K562 (cell line): ENCODE measurements around the gene PSORS1C1. TPM values are rescaled to one million over a fixed set of nuclear protein-coding genes. Genes with fewer than 3 reads are reported as not detected.

Source experiments
- ATAC-seq: fragments of 200-7000 bp; cut with Tn5 transposase; 3 replicates; pipeline ENCODE4 v1.9.1; 2020; ENCODE audit warnings: moderate library complexity
- BruUV-seq: library from RNA; stranded (reverse); fragments of 400-500 nt; replicated peaks from 2 replicates; lab custom pipeline; 2021; lab: Mats Ljungman, UMichigan
- CTCF ChIA-PET: fragments of 300-600 bp; formaldehyde crosslinking; extraction: SDS; loops from one replicate; lab custom pipeline; 2021; ENCODE audit warnings: low intra/inter-chr PET ratio; lab: Yijun Ruan, JAX
- POLR2A ChIA-PET: fragments of 300-600, 350-650 bp; sonication (Branson Sonifier 250); formaldehyde crosslinking; extraction: SDS; loops from one replicate; lab custom pipeline; 2021; ENCODE audit warnings: antibody characterized with exemption, inconsistent platforms; lab: Yijun Ruan, JAX
- DNase-seq, 4 experiments: peaks; one replicate each; pipeline versions ENCODE4 v3.0.0 to v3.0.0-alpha.2; 2011 to 2018; ENCODE audit warnings: low spot score in 3 of 4, mixed read lengths in 3 of 4; ENCODE audit errors: extremely low read depth in 1 of 4
- FAIRE-seq: peaks from 2 replicates; lab custom pipeline; 2011; peaks lifted over from hg19 to GRCh38; lab: Jason Lieb, UNC
- H2AFZ ChIP-seq: 2 replicates; pipeline ENCODE4 v1.6.0; 2011; ENCODE audit warnings: low read depth, low read length, control low read depth, inconsistent platforms
- H3K27ac ChIP-seq: fragments of 200-600 bp; 3 replicates; pipeline ENCODE4 v1.8.0; 2011; ENCODE audit warnings: low read depth, mild to moderate bottlenecking, control low read depth, inconsistent platforms, low read length, moderate library complexity, mixed read lengths; ENCODE audit errors: extremely low read depth
- H3K27me3 ChIP-seq, 2 experiments: fragments of 300-600 bp in 1 of 2; 2 replicates in 1 of 2; 3 replicates in 1 of 2; pipeline versions ENCODE4 v1.6.0 to v1.8.0; 2011; ENCODE audit warnings: inconsistent platforms in 2 of 2, low read length in 2 of 2, mild to moderate bottlenecking in 1 of 2, mixed read lengths in 1 of 2, moderate library complexity in 1 of 2; ENCODE audit not compliant: control insufficient read depth in 2 of 2, insufficient read depth in 2 of 2
- H3K36me3 ChIP-seq: fragments of 300-600 bp; 3 replicates; pipeline ENCODE4 v1.8.0; 2011; ENCODE audit warnings: mild to moderate bottlenecking, low read length, inconsistent platforms; ENCODE audit not compliant: control insufficient read depth, insufficient read depth
- H3K4me1 ChIP-seq, 2 experiments: fragments of 200-600 bp in 1 of 2; replicated peaks in 1 of 2; 2 replicates in 1 of 2; 3 replicates in 1 of 2; pipeline versions ENCODE4 v1.5.1 to v1.8.0; 2011; ENCODE audit warnings: inconsistent platforms in 2 of 2, low read length in 2 of 2, mild to moderate bottlenecking in 1 of 2, mixed read lengths in 1 of 2, moderate library complexity in 1 of 2; ENCODE audit not compliant: control insufficient read depth in 2 of 2, insufficient read depth in 2 of 2
- H3K4me2 ChIP-seq: 2 replicates; pipeline ENCODE4 v1.6.1; 2011; ENCODE audit warnings: low read length, control low read depth, inconsistent platforms, mixed read lengths; ENCODE audit not compliant: insufficient read depth
- H3K4me3 ChIP-seq: fragments of 200-600 bp; sonication (generic), shearing (Covaris generic); 2 replicates; pipeline ENCODE4 v1.5.1; 2016; ENCODE audit warnings: control low read depth, inconsistent platforms
- H3K79me2 ChIP-seq: fragments of 200-600 bp; 3 replicates; pipeline ENCODE4 v1.8.0; 2011; ENCODE audit warnings: low read length, inconsistent platforms; ENCODE audit not compliant: control insufficient read depth, insufficient read depth
- H3K9ac ChIP-seq, 2 experiments: 2 replicates each; pipeline versions ENCODE4 v1.6.0 to v1.6.1; 2011; ENCODE audit warnings: low read depth in 2 of 2, low read length in 2 of 2, control low read depth in 1 of 2, inconsistent platforms in 1 of 2, mild to moderate bottlenecking in 1 of 2, mixed read lengths in 1 of 2; ENCODE audit not compliant: insufficient read depth in 1 of 2
- H3K9me1 ChIP-seq: one replicate; pipeline ENCODE4 v1.6.0; 2011; ENCODE audit warnings: inconsistent platforms, mild to moderate bottlenecking, low read length, moderate library complexity; ENCODE audit not compliant: control insufficient read depth, insufficient read depth
- H3K9me3 ChIP-seq: replicated peaks from 2 replicates; pipeline ENCODE4 v1.5.1; 2011; ENCODE audit warnings: low read depth, low read length, inconsistent platforms; ENCODE audit not compliant: control insufficient read depth, insufficient read depth
- H4K20me1 ChIP-seq: replicated peaks from 2 replicates; pipeline ENCODE4 v1.6.1; 2011; ENCODE audit warnings: low read length, inconsistent platforms, mixed read lengths; ENCODE audit not compliant: control insufficient read depth, insufficient read depth
- EZH2 ChIP-seq: IDR thresholded peaks from 2 replicates; pipeline ENCODE4 v1.6.1; 2012; ENCODE audit warnings: low read depth, mild to moderate bottlenecking, inconsistent platforms, low read length, borderline replicate concordance
- FOXM1 ChIP-seq, 2 experiments: fragments of 450-650 bp in 1 of 2; sonication (generic) in 1 of 2; formaldehyde crosslinking in 1 of 2; IDR thresholded peaks; 2 replicates each; pipeline versions ENCODE4 v1.6.1 to v1.9.0; 2017 to 2022; ENCODE audit warnings: low read depth in 2 of 2, mild to moderate bottlenecking in 2 of 2, missing genetic modification reagents in 1 of 2, moderate library complexity in 1 of 2
- HDAC6 ChIP-seq: IDR thresholded peaks from 2 replicates; pipeline ENCODE4 v1.6.1; 2012; ENCODE audit warnings: low read depth, mild to moderate bottlenecking, control low read depth, inconsistent platforms, low read length, moderate library complexity
- LCOR ChIP-seq: sonication (generic); formaldehyde crosslinking; IDR thresholded peaks from 2 replicates; pipeline ENCODE4 v1.8.0; 2022; ENCODE audit warnings: mild to moderate bottlenecking, missing genetic modification reagents
- NR4A1 ChIP-seq, 2 experiments: fragments of 250-450 bp in 1 of 2; fragments of 450-650 bp in 1 of 2; sonication (Bioruptor Pico) in 1 of 2; IDR thresholded peaks; 2 replicates each; pipeline versions ENCODE4 v1.4.0 to v1.6.1; 2016 to 2020; ENCODE audit warnings: mild to moderate bottlenecking in 2 of 2, missing compliant biosample characterization in 1 of 2, missing genetic modification characterization in 1 of 2, moderate library complexity in 1 of 2
- NRF1 ChIP-seq, 2 experiments: fragments of 450-650 bp; IDR thresholded peaks in 1 of 2; conservative IDR thresholded peaks in 1 of 2; 2 replicates each; pipeline ENCODE4 v1.6.1; 2014; ENCODE audit warnings: mild to moderate bottlenecking in 2 of 2
- POLR2AphosphoS2 ChIP-seq: IDR thresholded peaks from 2 replicates; pipeline ENCODE4 v1.6.1; 2012; ENCODE audit warnings: low read length, improper control_type of control experiment
- PPARD ChIP-seq: fragments of 250-450 bp; sonication (Bioruptor Pico); IDR thresholded peaks from 2 replicates; pipeline ENCODE4 v1.8.0; 2022; ENCODE audit warnings: inconsistent platforms, mild to moderate bottlenecking, moderate library complexity
- PTBP1 ChIP-seq: fragments of 200-400 bp; formaldehyde crosslinking; IDR thresholded peaks from 2 replicates; pipeline ENCODE4 v1.6.1; 2017; ENCODE audit warnings: low read depth, low read length
- SIRT6 ChIP-seq: IDR thresholded peaks from one replicate; pipeline ENCODE4 v1.6.1; 2012; ENCODE audit warnings: low read depth, mild to moderate bottlenecking, control low read depth, inconsistent platforms, low read length, moderate library complexity
- ZNF75A ChIP-seq: fragments of 450-650 bp; formaldehyde crosslinking; IDR thresholded peaks from 2 replicates; pipeline ENCODE4 v1.4.0; 2020; ENCODE audit warnings: mild to moderate bottlenecking
- WGBS: fragments of 100-300 bp; shearing (Covaris generic); methylation state at CpG from one replicate; pipeline ENCODE4 v1.1.6; 2016; ENCODE audit warnings: low coverage, mixed read lengths; ENCODE audit not compliant: insufficient coverage; ENCODE audit errors: missing lambda C conversion rate; 5-methylcytosine and 5-hydroxymethylcytosine counted together
- in situ Hi-C: fragments of 300-500 bp; cut with MboI; formaldehyde crosslinking; loops from 4 replicates; pipeline ENCODE4 v1.15.0; 2018; ENCODE audit warnings: inconsistent platforms, mixed read lengths
- intact Hi-C: fragments of 100-400 bp; cut with micrococcal nuclease; formaldehyde crosslinking; loops from 2 replicates; pipeline ENCODE4 v1.14.2; 2022
- polyA plus RNA-seq, 8 experiments: library from polyadenylated mRNA; depleted of rRNA in 4 of 8; stranded (reverse) in 5 of 8; unstranded in 3 of 8; fragments of >200 nt; fragmentation: Nextera tagmentation in 2 of 8; fragmentation: Illumina TruSeq in 1 of 8; extraction: Ambion mirVana in 2 of 8; extraction: Trizol in 1 of 8; gene quantifications; 2 replicates each; pipeline versions ENCODE4 v1.2.1 to v1.2.3, GENCODE V29; 2011 to 2014; ENCODE audit warnings: inconsistent platforms in 1 of 8, missing spikeins in 1 of 8
- total RNA-seq, 7 experiments: library from RNA; depleted of rRNA in 6 of 7; stranded (reverse); fragments of >200 nt in 6 of 7; fragmentation: Illumina TruSeq in 2 of 7; extraction: Trizol in 2 of 7; gene quantifications; 2 replicates each; pipeline versions ENCODE4 v1.2.1 to v1.2.3, GENCODE V29; 2011 to 2021; ENCODE audit warnings: low replicate concordance in 1 of 7
- TF ChIP-seq, protein P1 (sequence below): sonication (generic); formaldehyde crosslinking; IDR thresholded peaks from 2 replicates; pipeline ENCODE4 v1.8.1; 2022; ENCODE audit warnings: missing genetic modification reagents
- TF ChIP-seq, protein P2 (sequence below): IDR thresholded peaks from 3 replicates; pipeline ENCODE4 v1.6.1; 2011; ENCODE audit warnings: borderline replicate concordance, mild to moderate bottlenecking; ENCODE audit not compliant: insufficient read length, insufficient read depth
- TF ChIP-seq, protein P3 (sequence below): sonication (generic); formaldehyde crosslinking; IDR thresholded peaks from 2 replicates; pipeline ENCODE4 v1.8.1; 2023; ENCODE audit warnings: mild to moderate bottlenecking, missing genetic modification reagents

The PSORS1C1 gene
- total and polyA plus RNA-seq, 9 of the 15 experiments (the other 6 are each of a cell fraction or from before 2014, with no cell fraction given), result 0.11 TPM; not detected in 8

DNA sequence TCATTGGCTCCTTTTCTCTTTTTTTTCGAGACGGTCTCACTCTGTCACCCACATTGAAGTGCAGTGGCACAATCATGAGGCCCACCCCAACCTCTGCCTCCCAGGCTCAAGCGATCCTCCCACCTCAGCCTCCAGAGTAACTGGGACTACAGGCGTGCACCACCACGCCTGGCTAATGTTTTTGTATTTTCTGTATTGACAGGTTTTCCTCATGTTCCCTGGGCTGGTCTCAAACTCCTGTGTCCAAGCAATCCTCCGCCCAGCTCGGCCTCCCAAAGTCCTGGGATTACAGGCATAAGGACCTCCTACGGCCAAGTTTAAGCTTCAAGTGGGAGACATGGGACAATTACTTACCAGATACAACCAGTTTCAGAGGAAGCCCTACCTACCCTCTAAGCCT lies 65.3 kb downstream of the PSORS1C1 start:
- Histone ChIP-seq H3K9ac (no peak overlapping the region), H2AFZ (no peak overlapping the region), H3K4me3 (no peak overlapping the region), H3K9me3 (no peaks in the 10 kb centered on the region), H3K36me3 (no peaks in the 10 kb centered on the region), H3K27ac (no peak overlapping the region), H3K79me2 (no peaks in the 10 kb centered on the region), H4K20me1 (no peaks in the 10 kb centered on the region), H3K27me3 (no peaks in the 10 kb centered on the region), H3K4me1 (peaks cover 11 to 17% of the 10 kb centered on the region in 2 experiments), H3K9me1 (no peaks in the 10 kb centered on the region), H3K4me2 (no peak overlapping the region)
- intact Hi-C loops, result no loop called here
- BruUV-seq, result no TSS peak
- no peak for FAIRE-seq
- no peak for DNase-seq
- POLR2A ChIA-PET, result interaction anchor here (1.1 kb wide), 1 partner anchor 16 kb away, joined by 7 read pairs; no protein-coding TSS in a partner anchor
- in situ Hi-C loops, result no loop called here
- TF ChIP-seq NR4A1 (CRISPR knock-in tag; IDR thresholded peaks at IDR 0.05), result no peak
- no peak for TF ChIP-seq NR4A1 (tag; IDR thresholded peaks at IDR 0.05)
- no peak for TF ChIP-seq POLR2AphosphoS2
- TF ChIP-seq LCOR (CRISPR knock-in tag), result no peak
- no peak for TF ChIP-seq PTBP1
- TF ChIP-seq, protein P1, sequence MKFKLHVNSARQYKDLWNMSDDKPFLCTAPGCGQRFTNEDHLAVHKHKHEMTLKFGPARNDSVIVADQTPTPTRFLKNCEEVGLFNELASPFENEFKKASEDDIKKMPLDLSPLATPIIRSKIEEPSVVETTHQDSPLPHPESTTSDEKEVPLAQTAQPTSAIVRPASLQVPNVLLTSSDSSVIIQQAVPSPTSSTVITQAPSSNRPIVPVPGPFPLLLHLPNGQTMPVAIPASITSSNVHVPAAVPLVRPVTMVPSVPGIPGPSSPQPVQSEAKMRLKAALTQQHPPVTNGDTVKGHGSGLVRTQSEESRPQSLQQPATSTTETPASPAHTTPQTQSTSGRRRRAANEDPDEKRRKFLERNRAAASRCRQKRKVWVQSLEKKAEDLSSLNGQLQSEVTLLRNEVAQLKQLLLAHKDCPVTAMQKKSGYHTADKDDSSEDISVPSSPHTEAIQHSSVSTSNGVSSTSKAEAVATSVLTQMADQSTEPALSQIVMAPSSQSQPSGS (CRISPR knock-in tag), result no peak
- TF ChIP-seq HDAC6, result no peak
- TF ChIP-seq, protein P2, sequence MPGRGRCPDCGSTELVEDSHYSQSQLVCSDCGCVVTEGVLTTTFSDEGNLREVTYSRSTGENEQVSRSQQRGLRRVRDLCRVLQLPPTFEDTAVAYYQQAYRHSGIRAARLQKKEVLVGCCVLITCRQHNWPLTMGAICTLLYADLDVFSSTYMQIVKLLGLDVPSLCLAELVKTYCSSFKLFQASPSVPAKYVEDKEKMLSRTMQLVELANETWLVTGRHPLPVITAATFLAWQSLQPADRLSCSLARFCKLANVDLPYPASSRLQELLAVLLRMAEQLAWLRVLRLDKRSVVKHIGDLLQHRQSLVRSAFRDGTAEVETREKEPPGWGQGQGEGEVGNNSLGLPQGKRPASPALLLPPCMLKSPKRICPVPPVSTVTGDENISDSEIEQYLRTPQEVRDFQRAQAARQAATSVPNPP, result no peak
- TF ChIP-seq PPARD, result no peak
- no peak for TF ChIP-seq ZNF75A (CRISPR knock-in tag)
- no peak for TF ChIP-seq EZH2
- no peak for TF ChIP-seq NRF1 (conservative IDR thresholded peaks at IDR 0.05 in 1 of 2, IDR thresholded peaks at IDR 0.05 in 1 of 2)
- TF ChIP-seq SIRT6, result no peak
- TF ChIP-seq FOXM1 (IDR thresholded peaks at IDR 0.05; ENCODE audit: low read depth), result no peak
- no peak for TF ChIP-seq FOXM1 (CRISPR knock-in tag; IDR thresholded peaks at IDR 0.05; ENCODE audit: low read depth)
- TF ChIP-seq, protein P3, sequence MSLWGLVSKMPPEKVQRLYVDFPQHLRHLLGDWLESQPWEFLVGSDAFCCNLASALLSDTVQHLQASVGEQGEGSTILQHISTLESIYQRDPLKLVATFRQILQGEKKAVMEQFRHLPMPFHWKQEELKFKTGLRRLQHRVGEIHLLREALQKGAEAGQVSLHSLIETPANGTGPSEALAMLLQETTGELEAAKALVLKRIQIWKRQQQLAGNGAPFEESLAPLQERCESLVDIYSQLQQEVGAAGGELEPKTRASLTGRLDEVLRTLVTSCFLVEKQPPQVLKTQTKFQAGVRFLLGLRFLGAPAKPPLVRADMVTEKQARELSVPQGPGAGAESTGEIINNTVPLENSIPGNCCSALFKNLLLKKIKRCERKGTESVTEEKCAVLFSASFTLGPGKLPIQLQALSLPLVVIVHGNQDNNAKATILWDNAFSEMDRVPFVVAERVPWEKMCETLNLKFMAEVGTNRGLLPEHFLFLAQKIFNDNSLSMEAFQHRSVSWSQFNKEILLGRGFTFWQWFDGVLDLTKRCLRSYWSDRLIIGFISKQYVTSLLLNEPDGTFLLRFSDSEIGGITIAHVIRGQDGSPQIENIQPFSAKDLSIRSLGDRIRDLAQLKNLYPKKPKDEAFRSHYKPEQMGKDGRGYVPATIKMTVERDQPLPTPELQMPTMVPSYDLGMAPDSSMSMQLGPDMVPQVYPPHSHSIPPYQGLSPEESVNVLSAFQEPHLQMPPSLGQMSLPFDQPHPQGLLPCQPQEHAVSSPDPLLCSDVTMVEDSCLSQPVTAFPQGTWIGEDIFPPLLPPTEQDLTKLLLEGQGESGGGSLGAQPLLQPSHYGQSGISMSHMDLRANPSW, result no peak
- 67% methylated on average over 8 of the region's 8 CpGs for WGBS
- CTCF ChIA-PET, result no interaction called here
- no peak for ATAC-seq
